Measurements from ENCODE around the gene GLO1.

GLO1 gene

GRCh38 chr6:38688579-38689087 lies 14.3 kb downstream of the GLO1 start:
- Histone ChIP-seq H3K36me3 (replicated peaks; ENCODE audit: insufficient read depth, low read length) (no peaks in the 10 kb centered on the region; the same call in 1 of the 2 replicates), H3K9me3 (replicated peaks; ENCODE audit: insufficient read depth, low read length) (no peaks in the 10 kb centered on the region), H3K4me1 (ENCODE audit: low read length) (peaks cover 8% of the 10 kb centered on the region; the same call in 1 of the 2 replicates), H3K79me2 (ENCODE audit: low read length) (peaks cover 58% of the 10 kb centered on the region), H3K27ac (ENCODE audit: low read length) (no peak overlapping the region), H3F3A (ENCODE audit: insufficient read depth, low read length) (no peaks in the 10 kb centered on the region), H3K9me2 (replicated peaks; ENCODE audit: insufficient read depth, low read length) (no peaks in the 10 kb centered on the region), H3K4me2 (ENCODE audit: low read depth, low read length) (no peak overlapping the region), H3K4me3 (ENCODE audit: low read length) (no peak overlapping the region), H2AFZ (ENCODE audit: low read length) (no peak overlapping the region), H3K27me3 (replicated peaks; ENCODE audit: insufficient read depth, low read length) (no peaks in the 10 kb centered on the region), H3K9ac (ENCODE audit: low read length) (no peak overlapping the region), H4K20me1 (ENCODE audit: insufficient read depth, low read length) (no peaks in the 10 kb centered on the region)
- no peak for TF ChIP-seq EZH2 (optimal IDR thresholded peaks at IDR 0.05; ENCODE audit: low read depth, low read length)
- TF ChIP-seq EZH2phosphoT487 (IDR thresholded peaks at IDR 0.05; ENCODE audit: low read length), result no peak
- TF ChIP-seq, protein P1, sequence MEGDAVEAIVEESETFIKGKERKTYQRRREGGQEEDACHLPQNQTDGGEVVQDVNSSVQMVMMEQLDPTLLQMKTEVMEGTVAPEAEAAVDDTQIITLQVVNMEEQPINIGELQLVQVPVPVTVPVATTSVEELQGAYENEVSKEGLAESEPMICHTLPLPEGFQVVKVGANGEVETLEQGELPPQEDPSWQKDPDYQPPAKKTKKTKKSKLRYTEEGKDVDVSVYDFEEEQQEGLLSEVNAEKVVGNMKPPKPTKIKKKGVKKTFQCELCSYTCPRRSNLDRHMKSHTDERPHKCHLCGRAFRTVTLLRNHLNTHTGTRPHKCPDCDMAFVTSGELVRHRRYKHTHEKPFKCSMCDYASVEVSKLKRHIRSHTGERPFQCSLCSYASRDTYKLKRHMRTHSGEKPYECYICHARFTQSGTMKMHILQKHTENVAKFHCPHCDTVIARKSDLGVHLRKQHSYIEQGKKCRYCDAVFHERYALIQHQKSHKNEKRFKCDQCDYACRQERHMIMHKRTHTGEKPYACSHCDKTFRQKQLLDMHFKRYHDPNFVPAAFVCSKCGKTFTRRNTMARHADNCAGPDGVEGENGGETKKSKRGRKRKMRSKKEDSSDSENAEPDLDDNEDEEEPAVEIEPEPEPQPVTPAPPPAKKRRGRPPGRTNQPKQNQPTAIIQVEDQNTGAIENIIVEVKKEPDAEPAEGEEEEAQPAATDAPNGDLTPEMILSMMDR (IDR thresholded peaks at IDR 0.05; ENCODE audit: low read length), result no peak
- DNase-seq, result no peak

DNA sequence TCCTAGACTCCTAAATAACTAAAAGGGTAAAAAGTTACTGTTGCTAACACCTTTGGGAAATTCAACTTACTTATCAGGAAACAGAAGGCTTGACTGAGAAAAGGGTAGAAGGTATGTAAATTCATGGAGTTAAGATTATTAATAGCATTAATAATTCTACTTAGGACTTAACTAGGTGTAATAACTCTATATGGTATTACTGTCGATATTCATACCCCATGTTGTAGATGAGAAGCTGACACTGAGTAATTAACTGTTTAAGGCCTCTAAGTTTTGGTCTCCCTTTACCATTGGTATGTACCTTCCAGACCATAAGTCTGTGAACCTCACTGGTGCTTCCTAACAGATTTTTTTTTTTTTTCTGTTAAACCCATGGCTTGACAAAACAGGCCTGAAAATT lies 15.4 kb downstream of the GLO1 start:
- Histone ChIP-seq H3K9me3 (replicated peaks; ENCODE audit: insufficient read depth, low read length) (no peaks in the 10 kb centered on the region), H3K4me2 (ENCODE audit: low read depth, low read length) (no peak overlapping the region), H3K27ac (ENCODE audit: low read length) (no peak overlapping the region), H3K9me2 (replicated peaks; ENCODE audit: insufficient read depth, low read length) (no peaks in the 10 kb centered on the region), H3K36me3 (replicated peaks; ENCODE audit: insufficient read depth, low read length) (no peaks in the 10 kb centered on the region; the same call in 1 of the 2 replicates), H3K27me3 (replicated peaks; ENCODE audit: insufficient read depth, low read length) (no peaks in the 10 kb centered on the region), H3K9ac (ENCODE audit: low read length) (no peak overlapping the region), H4K20me1 (ENCODE audit: insufficient read depth, low read length) (no peaks in the 10 kb centered on the region), H3F3A (ENCODE audit: insufficient read depth, low read length) (no peaks in the 10 kb centered on the region), H3K4me1 (ENCODE audit: low read length) (peaks cover 8% of the 10 kb centered on the region; the same call in 1 of the 2 replicates), H2AFZ (ENCODE audit: low read length) (no peak overlapping the region), H3K79me2 (ENCODE audit: low read length) (peaks cover 55% of the 10 kb centered on the region), H3K4me3 (ENCODE audit: low read length) (no peak overlapping the region)
- TF ChIP-seq EZH2phosphoT487 (IDR thresholded peaks at IDR 0.05; ENCODE audit: low read length) (no peak), EZH2 (optimal IDR thresholded peaks at IDR 0.05; ENCODE audit: low read depth, low read length) (no peak)
- TF ChIP-seq, protein P1 (IDR thresholded peaks at IDR 0.05; ENCODE audit: low read length), result no peak
- DNase-seq, result no peak

DNA sequence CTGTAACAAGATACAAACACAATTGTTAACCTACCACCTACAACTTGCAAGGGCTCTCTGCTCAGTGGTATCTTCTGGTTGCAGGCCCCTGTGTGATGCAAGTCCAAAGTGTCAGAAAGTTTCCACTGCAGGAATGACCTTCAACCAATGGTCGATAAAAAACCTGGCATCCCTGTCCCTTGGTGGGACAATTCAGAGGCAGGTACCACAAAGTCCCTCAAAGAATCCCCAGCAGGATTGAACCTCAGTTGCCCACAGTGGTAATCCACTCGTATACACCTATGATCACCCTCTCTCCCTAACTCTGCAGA lies 15.9 kb downstream of the GLO1 start:
- TF ChIP-seq EZH2phosphoT487 (IDR thresholded peaks at IDR 0.05; ENCODE audit: low read length) (no peak), EZH2 (optimal IDR thresholded peaks at IDR 0.05; ENCODE audit: low read depth, low read length) (no peak)
- TF ChIP-seq, protein P1 (IDR thresholded peaks at IDR 0.05; ENCODE audit: low read length), result no peak
- DNase-seq, result no peak
- no peaks in the 10 kb centered on the region for H3K9me3 ChIP-seq (replicated peaks; ENCODE audit: insufficient read depth, low read length)
- no peaks in the 10 kb centered on the region for H3K27me3 ChIP-seq (replicated peaks; ENCODE audit: insufficient read depth, low read length)
- peaks cover 8% of the 10 kb centered on the region; the same call in 1 of the 2 replicates for H3K4me1 ChIP-seq (ENCODE audit: low read length)
- no peaks in the 10 kb centered on the region; the same call in 1 of the 2 replicates for H3K36me3 ChIP-seq (replicated peaks; ENCODE audit: insufficient read depth, low read length)
- H3K27ac ChIP-seq (ENCODE audit: low read length), result no peak overlapping the region
- no peak overlapping the region for H3K9ac ChIP-seq (ENCODE audit: low read length)
- H3F3A ChIP-seq (ENCODE audit: insufficient read depth, low read length), result no peaks in the 10 kb centered on the region
- no peaks in the 10 kb centered on the region for H3K9me2 ChIP-seq (replicated peaks; ENCODE audit: insufficient read depth, low read length)
- peaks cover 49% of the 10 kb centered on the region for H3K79me2 ChIP-seq (ENCODE audit: low read length)
- no peaks in the 10 kb centered on the region for H4K20me1 ChIP-seq (ENCODE audit: insufficient read depth, low read length)
- H2AFZ ChIP-seq (ENCODE audit: low read length), result no peak overlapping the region
- no peak overlapping the region for H3K4me3 ChIP-seq (ENCODE audit: low read length)
- no peak overlapping the region for H3K4me2 ChIP-seq (ENCODE audit: low read depth, low read length)
